ENCODE results near the gene MOB3B. TPM values are rescaled to one million over a fixed set of nuclear protein-coding genes. Genes with fewer than 3 reads are reported as not detected.

MOB3B gene
- total RNA-seq, 1 donor: under 0.01 TPM

DNA sequence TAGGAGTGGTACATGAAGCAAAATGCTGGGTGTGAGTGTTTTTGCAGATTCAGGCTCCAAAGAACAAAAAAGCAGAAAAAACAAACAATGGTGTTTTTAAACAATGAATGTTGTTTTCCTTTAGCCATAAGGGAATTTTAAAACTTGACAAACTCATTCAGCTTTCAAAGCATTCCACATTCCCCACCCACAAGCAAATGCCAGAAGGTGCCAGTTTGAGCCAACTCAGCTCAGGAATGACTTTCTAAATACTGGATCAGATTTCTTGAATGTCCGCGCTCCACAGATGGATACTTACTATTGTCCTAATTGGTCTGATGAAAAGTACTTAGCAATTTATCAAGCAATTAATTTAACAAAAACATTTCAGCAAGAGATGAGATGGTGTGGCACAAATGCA is 12.9 kb upstream of the MOB3B start:
- no peak overlapping the region for H3K4me3 ChIP-seq (ENCODE audit: insufficient read depth, low read length)
- H3K9me3 ChIP-seq (ENCODE audit: low read depth, low read length): no peaks in the 10 kb centered on the region
- peaks cover 13% of the 10 kb centered on the region for H3K4me1 ChIP-seq (ENCODE audit: insufficient read depth, low read length)
- H4K20me1 ChIP-seq (ENCODE audit: insufficient read depth, low read length): no peaks in the 10 kb centered on the region
- no peak overlapping the region for H3K27ac ChIP-seq (ENCODE audit: low read depth, low read length)
- H3K79me2 ChIP-seq (ENCODE audit: insufficient read depth, low read length): no peaks in the 10 kb centered on the region
- peak; percentile 59 for DNase-seq (ENCODE audit: insufficient read length, low spot score, missing footprints)
- H2AFZ ChIP-seq (ENCODE audit: low read length): no peak overlapping the region
- TF ChIP-seq, protein P1, sequence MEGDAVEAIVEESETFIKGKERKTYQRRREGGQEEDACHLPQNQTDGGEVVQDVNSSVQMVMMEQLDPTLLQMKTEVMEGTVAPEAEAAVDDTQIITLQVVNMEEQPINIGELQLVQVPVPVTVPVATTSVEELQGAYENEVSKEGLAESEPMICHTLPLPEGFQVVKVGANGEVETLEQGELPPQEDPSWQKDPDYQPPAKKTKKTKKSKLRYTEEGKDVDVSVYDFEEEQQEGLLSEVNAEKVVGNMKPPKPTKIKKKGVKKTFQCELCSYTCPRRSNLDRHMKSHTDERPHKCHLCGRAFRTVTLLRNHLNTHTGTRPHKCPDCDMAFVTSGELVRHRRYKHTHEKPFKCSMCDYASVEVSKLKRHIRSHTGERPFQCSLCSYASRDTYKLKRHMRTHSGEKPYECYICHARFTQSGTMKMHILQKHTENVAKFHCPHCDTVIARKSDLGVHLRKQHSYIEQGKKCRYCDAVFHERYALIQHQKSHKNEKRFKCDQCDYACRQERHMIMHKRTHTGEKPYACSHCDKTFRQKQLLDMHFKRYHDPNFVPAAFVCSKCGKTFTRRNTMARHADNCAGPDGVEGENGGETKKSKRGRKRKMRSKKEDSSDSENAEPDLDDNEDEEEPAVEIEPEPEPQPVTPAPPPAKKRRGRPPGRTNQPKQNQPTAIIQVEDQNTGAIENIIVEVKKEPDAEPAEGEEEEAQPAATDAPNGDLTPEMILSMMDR (IDR thresholded peaks at IDR 0.05; ENCODE audit: extremely low read depth, low read depth, low read length): no peak
- H3K4me2 ChIP-seq (ENCODE audit: insufficient read depth, low read length): no peak overlapping the region
- no peaks in the 10 kb centered on the region for H3K27me3 ChIP-seq (ENCODE audit: insufficient read depth, low read length)
- H3K36me3 ChIP-seq (ENCODE audit: insufficient read depth, low read length): no peaks in the 10 kb centered on the region

DNA sequence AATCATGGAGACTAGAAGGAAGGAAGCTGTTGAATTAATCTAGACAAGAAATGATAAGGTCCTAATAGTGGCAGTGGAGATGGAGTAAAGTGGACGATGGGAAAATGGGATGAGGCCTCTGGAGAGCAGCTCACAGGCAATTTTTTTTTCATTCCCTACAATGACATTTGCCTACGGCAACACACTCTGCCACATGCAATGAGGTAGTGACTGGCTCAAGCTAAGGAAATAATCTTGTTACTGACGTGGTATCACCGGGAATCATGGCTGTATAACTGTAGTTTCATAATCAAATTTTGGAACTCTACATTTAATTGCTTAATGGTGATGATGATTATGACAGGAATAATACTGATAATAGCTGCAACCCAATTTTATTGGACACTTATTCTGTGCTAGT is 12.1 kb upstream of the MOB3B start:
- no peaks in the 10 kb centered on the region for H3K36me3 ChIP-seq (ENCODE audit: insufficient read depth, low read length)
- H2AFZ ChIP-seq (ENCODE audit: low read length): no peak overlapping the region
- TF ChIP-seq, protein P1 (IDR thresholded peaks at IDR 0.05; ENCODE audit: extremely low read depth, low read depth, low read length): no peak
- H4K20me1 ChIP-seq (ENCODE audit: insufficient read depth, low read length): no peaks in the 10 kb centered on the region
- H3K4me2 ChIP-seq (ENCODE audit: insufficient read depth, low read length): no peak overlapping the region
- peaks cover 13% of the 10 kb centered on the region for H3K4me1 ChIP-seq (ENCODE audit: insufficient read depth, low read length)
- H3K4me3 ChIP-seq (ENCODE audit: insufficient read depth, low read length): no peak overlapping the region
- H3K27me3 ChIP-seq (ENCODE audit: insufficient read depth, low read length): no peaks in the 10 kb centered on the region
- no peaks in the 10 kb centered on the region for H3K9me3 ChIP-seq (ENCODE audit: low read depth, low read length)
- no peak overlapping the region for H3K27ac ChIP-seq (ENCODE audit: low read depth, low read length)
- no peaks in the 10 kb centered on the region for H3K79me2 ChIP-seq (ENCODE audit: insufficient read depth, low read length)
- peak; percentile 60 for DNase-seq (ENCODE audit: insufficient read length, low spot score, missing footprints)

DNA sequence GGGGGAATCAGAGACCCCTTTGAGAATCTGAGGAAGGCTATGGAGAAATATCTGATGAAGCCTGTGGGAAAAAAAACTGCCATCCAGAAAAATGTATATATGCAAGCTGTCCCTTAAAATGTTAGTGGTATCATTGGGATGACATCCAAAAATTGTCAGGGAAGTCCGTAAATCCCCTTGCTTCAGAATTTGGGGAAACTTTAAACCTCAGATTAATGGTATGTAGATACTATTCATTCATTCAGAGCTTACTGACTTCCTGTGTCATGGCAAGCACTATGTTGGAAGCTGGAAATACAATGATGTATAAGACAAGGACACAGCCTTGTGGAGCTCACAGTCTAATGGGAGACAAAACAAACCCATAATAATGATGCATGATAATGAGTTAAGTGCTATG is 10.9 kb upstream of the MOB3B start:
- H3K79me2 ChIP-seq (ENCODE audit: insufficient read depth, low read length): no peaks in the 10 kb centered on the region
- no peaks in the 10 kb centered on the region for H4K20me1 ChIP-seq (ENCODE audit: insufficient read depth, low read length)
- peaks cover 13% of the 10 kb centered on the region for H3K4me1 ChIP-seq (ENCODE audit: insufficient read depth, low read length)
- TF ChIP-seq, protein P1 (IDR thresholded peaks at IDR 0.05; ENCODE audit: extremely low read depth, low read depth, low read length): no peak
- no peak for DNase-seq (ENCODE audit: insufficient read length, low spot score, missing footprints)
- H3K4me3 ChIP-seq (ENCODE audit: insufficient read depth, low read length): no peak overlapping the region
- no peaks in the 10 kb centered on the region for H3K9me3 ChIP-seq (ENCODE audit: low read depth, low read length)
- no peaks in the 10 kb centered on the region for H3K36me3 ChIP-seq (ENCODE audit: insufficient read depth, low read length)
- no peaks in the 10 kb centered on the region for H3K27me3 ChIP-seq (ENCODE audit: insufficient read depth, low read length)
- no peak overlapping the region for H2AFZ ChIP-seq (ENCODE audit: low read length)
- H3K27ac ChIP-seq (ENCODE audit: low read depth, low read length): no peak overlapping the region
- no peak overlapping the region for H3K4me2 ChIP-seq (ENCODE audit: insufficient read depth, low read length)

DNA sequence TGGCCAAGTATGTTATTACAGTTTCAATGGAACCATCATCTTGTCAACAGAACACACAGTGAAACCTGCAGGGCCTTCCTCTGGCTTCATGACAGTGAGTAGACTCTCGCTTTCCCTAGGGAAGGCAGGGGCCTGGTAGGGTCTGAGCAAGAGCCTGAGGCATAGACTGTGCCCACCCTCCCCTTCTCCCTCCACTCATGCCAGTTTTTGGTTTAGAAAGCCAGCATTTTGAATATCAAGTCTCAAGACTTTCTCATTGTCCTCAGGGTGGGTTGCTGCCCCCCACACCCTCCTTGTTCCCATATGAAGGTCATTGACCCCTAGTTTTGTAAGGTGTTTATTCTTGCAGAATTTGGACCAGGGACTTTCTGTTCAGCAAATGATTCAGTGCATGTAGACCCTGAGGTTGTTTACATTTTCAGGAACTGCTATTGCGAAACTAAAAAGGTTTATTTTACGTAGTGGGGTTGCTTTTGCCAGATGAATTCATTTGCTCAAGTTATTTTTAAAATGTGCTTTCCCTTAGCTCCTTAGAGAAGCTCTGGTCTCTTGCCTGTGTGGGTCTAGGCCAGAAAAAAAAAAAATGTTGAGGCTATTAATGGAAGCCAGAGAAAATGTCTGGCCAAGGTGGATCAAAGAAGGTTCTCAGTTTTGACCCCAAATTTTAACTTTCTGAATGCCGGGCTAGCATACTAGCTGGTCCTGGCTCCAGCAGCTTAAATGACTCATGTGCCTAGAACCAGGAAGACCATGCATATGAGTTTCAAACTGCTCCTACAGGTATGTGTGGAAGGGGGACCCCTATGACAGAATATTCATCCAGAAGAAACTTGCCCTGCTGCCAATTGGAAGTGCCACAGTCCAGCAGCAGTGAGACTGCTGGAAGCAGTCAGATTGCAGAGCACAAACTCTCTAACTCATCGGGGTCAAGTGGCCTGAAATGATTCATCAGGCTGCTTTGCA is 10.1 kb upstream of the MOB3B start:
- H3K4me2 ChIP-seq (ENCODE audit: insufficient read depth, low read length): peak overlapping the region; percentile 22

More for the DNA sequence above, 10.1 kb upstream of the MOB3B start:
- H3K9me3 ChIP-seq (ENCODE audit: low read depth, low read length): no peaks in the 10 kb centered on the region
- H3K4me1 ChIP-seq (ENCODE audit: insufficient read depth, low read length): peaks cover 13% of the 10 kb centered on the region
- no peaks in the 10 kb centered on the region for H3K79me2 ChIP-seq (ENCODE audit: insufficient read depth, low read length)
- no peak overlapping the region for H2AFZ ChIP-seq (ENCODE audit: low read length)
- no peak for DNase-seq (ENCODE audit: insufficient read length, low spot score, missing footprints)
- no peaks in the 10 kb centered on the region for H3K27me3 ChIP-seq (ENCODE audit: insufficient read depth, low read length)
- H3K36me3 ChIP-seq (ENCODE audit: insufficient read depth, low read length): no peaks in the 10 kb centered on the region
- no peaks in the 10 kb centered on the region for H4K20me1 ChIP-seq (ENCODE audit: insufficient read depth, low read length)
- H3K27ac ChIP-seq (ENCODE audit: low read depth, low read length): no peak overlapping the region
- TF ChIP-seq, protein P1 (IDR thresholded peaks at IDR 0.05; ENCODE audit: extremely low read depth, low read depth, low read length): no peak
- no peak overlapping the region for H3K4me3 ChIP-seq (ENCODE audit: insufficient read depth, low read length)

Measured in osteoblast (primary cell).